Upper lobe of left lung (tissue), 4 donors: Measurements from ENCODE around the gene AMZ1.

Source experiments
- CTCF ChIP-seq, 6 experiments: fragments of 450-650 bp in 4 of 6; fragments of 200-600 bp in 2 of 6; sonication (generic) in 2 of 6; IDR thresholded peaks; one replicate each; pipeline ENCODE4 v1.5.1; 2016 to 2019; ENCODE audit warnings: antibody characterized with exemption in 6 of 6
- EP300 ChIP-seq, 4 donors: sonication (generic); formaldehyde crosslinking; IDR thresholded peaks; one replicate each; pipeline ENCODE4 v1.5.1; 2017; ENCODE audit warnings: antibody characterized with exemption in 4 of 4, control low read depth in 2 of 4

- TF ChIP-seq CTCF (IDR thresholded peaks at IDR 0.05) (peak in 2 of 6 experiments; percentile 17 to 41), EP300 (IDR thresholded peaks at IDR 0.05) (peak; percentile 66 to 94 (median 70))
Measured at GRCh38 chr7:2641406-2642393, 46.3 kb upstream of the AMZ1 start.
